HCT116 (cell line): ENCODE data around the gene TTC23L. TPM values are rescaled to one million over a fixed set of nuclear protein-coding genes. Genes with fewer than 3 reads are reported as not detected.

Experiments
- ATAC-seq: fragments of 200-7000 bp; cut with Tn5 transposase; 2 replicates; pipeline ENCODE4 v1.9.1; 2020; ENCODE audit warnings: mild to moderate bottlenecking, moderate library complexity
- BruUV-seq: library from RNA; stranded (reverse); fragments of 400-500 nt; replicated peaks from 2 replicates; lab custom pipeline; 2021; lab: Mats Ljungman, UMichigan
- CTCF ChIA-PET: fragments of 300-600 bp; sonication (Branson Sonifier 250); formaldehyde crosslinking; loops from one replicate; lab custom pipeline; 2021; ENCODE audit warnings: antibody characterized with exemption; lab: Charles Lee
- POLR2A ChIA-PET: fragments of 300-600, 350-600 bp; sonication (Branson Sonifier 250); formaldehyde crosslinking; loops from one replicate; lab custom pipeline; 2021; ENCODE audit warnings: antibody characterized with exemption; lab: Charles Lee
- RAD21 ChIA-PET, 2 experiments: fragments of 300-600 bp; sonication (Branson Sonifier 250); formaldehyde crosslinking; loops; one replicate each; lab custom pipeline; 2023; ENCODE audit warnings: low total read pairs in 2 of 2; ENCODE audit not compliant: uncharacterized antibody in 2 of 2, unreplicated experiment in 2 of 2, low non-redundant PET in 1 of 2; lab: Charles Lee
- DNase-seq: peaks from one replicate; pipeline ENCODE4 v3.0.0-alpha.2; 2010; ENCODE audit warnings: low read depth, low spot score
- H2AFZ ChIP-seq: fragments of 200-600 bp; shearing (Covaris generic), sonication (generic); 2 replicates; pipeline ENCODE4 v1.6.1; 2017; ENCODE audit warnings: low read depth, mixed run types, mixed read lengths, antibody characterized with exemption, low read length; ENCODE audit not compliant: poor library complexity, severe bottlenecking
- H3K27ac ChIP-seq: 2 replicates; pipeline ENCODE4 v1.5.1; 2012; ENCODE audit warnings: low read depth, low read length
- H3K27me3 ChIP-seq: fragments of 200-600 bp; sonication (generic); 2 replicates; pipeline ENCODE4 v1.6.1; 2016; ENCODE audit warnings: mixed run types, low read length, mixed read lengths; ENCODE audit not compliant: insufficient read depth
- H3K36me3 ChIP-seq, 2 experiments: fragments of 200-500 bp in 1 of 2; fragments of 200-600 bp in 1 of 2; sonication (Bioruptor generic) in 1 of 2; sonication (generic) in 1 of 2; 2 replicates each; pipeline versions ENCODE4 v1.5.1 to v1.6.1; 2014 to 2016; ENCODE audit warnings: low read length in 2 of 2, inconsistent platforms in 1 of 2, mixed read lengths in 1 of 2, mixed run types in 1 of 2; ENCODE audit not compliant: insufficient read depth in 2 of 2, control insufficient read depth in 1 of 2
- H3K4me1 ChIP-seq, 2 experiments: fragments of 200-600 bp in 1 of 2; sonication (generic) in 1 of 2; 2 replicates each; pipeline versions ENCODE4 v1.5.1 to v1.6.1; 2012 to 2017; ENCODE audit warnings: low read length in 2 of 2, inconsistent platforms in 1 of 2, mild to moderate bottlenecking in 1 of 2, mixed read lengths in 1 of 2, mixed run types in 1 of 2, moderate library complexity in 1 of 2; ENCODE audit not compliant: insufficient read depth in 2 of 2, control insufficient read depth in 1 of 2
- H3K4me2 ChIP-seq: fragments of 200-600 bp; sonication (generic); 2 replicates; pipeline ENCODE4 v1.6.1; 2017; ENCODE audit warnings: mixed run types, low read length, mixed read lengths
- H3K4me3 ChIP-seq, 2 experiments: fragments of 200-600 bp in 1 of 2; sonication (generic) in 1 of 2; replicated peaks in 1 of 2; 2 replicates each; pipeline ENCODE4 v1.5.1; 2011 to 2016; ENCODE audit warnings: low read length in 2 of 2, control low read depth in 1 of 2, low read depth in 1 of 2, mild to moderate bottlenecking in 1 of 2, mixed read lengths in 1 of 2, mixed run types in 1 of 2
- H3K79me2 ChIP-seq: fragments of 200-600 bp; sonication (generic); 2 replicates; pipeline ENCODE4 v1.6.1; 2017; ENCODE audit warnings: mild to moderate bottlenecking, mixed run types, low read length, moderate library complexity, mixed read lengths; ENCODE audit not compliant: insufficient read depth
- H3K9ac ChIP-seq: fragments of 200-600 bp; sonication (generic); 2 replicates; pipeline ENCODE4 v1.6.1; 2016; ENCODE audit warnings: low read length, mixed read lengths
- H3K9me2 ChIP-seq: fragments of 200-600 bp; sonication (generic), shearing (Covaris generic); 2 replicates; pipeline ENCODE4 v1.6.1; 2017; ENCODE audit warnings: mixed run types, mild to moderate bottlenecking, moderate library complexity; ENCODE audit not compliant: insufficient read depth
- H3K9me3 ChIP-seq, 2 experiments: fragments of 200-500 bp in 1 of 2; fragments of 200-600 bp in 1 of 2; sonication (Bioruptor generic) in 1 of 2; sonication (generic) in 1 of 2; 2 replicates each; pipeline ENCODE4 v1.6.1; 2014 to 2017; ENCODE audit warnings: low read length in 2 of 2, mixed read lengths in 2 of 2, inconsistent platforms in 1 of 2, low read depth in 1 of 2, mild to moderate bottlenecking in 1 of 2, mixed run types in 1 of 2, moderate library complexity in 1 of 2; ENCODE audit not compliant: control insufficient read depth in 1 of 2, insufficient read depth in 1 of 2
- H4K20me1 ChIP-seq: fragments of 200-600 bp; sonication (generic), shearing (Covaris generic); 2 replicates; pipeline ENCODE4 v1.6.1; 2017; ENCODE audit warnings: mixed run types, mild to moderate bottlenecking, moderate library complexity; ENCODE audit not compliant: insufficient read depth
- EGR1 ChIP-seq: IDR thresholded peaks from 2 replicates; pipeline ENCODE4 v1.6.1; 2012; ENCODE audit warnings: low read depth
- EZH2 ChIP-seq: fragments of 200-600 bp; sonication (generic); IDR thresholded peaks from 2 replicates; pipeline ENCODE4 v1.6.1; 2017; ENCODE audit warnings: antibody characterized with exemption, mixed run types
- FOSL1 ChIP-seq: IDR thresholded peaks from 2 replicates; pipeline ENCODE4 v1.6.1; 2012; ENCODE audit warnings: low read depth
- POLR2A ChIP-seq: IDR thresholded peaks from 2 replicates; pipeline ENCODE4 v1.7.0; 2011; ENCODE audit warnings: borderline replicate concordance; ENCODE audit not compliant: insufficient read depth, insufficient read length; ENCODE audit errors: extremely low read depth
- RAD21 ChIP-seq: IDR thresholded peaks from 2 replicates; pipeline ENCODE4 v1.6.1; 2012; ENCODE audit warnings: low read depth, mild to moderate bottlenecking
- ZFX ChIP-seq: fragments of 450-650 bp; IDR thresholded peaks from 2 replicates; pipeline ENCODE4 v1.6.1; 2017
- ZNF274 ChIP-seq: fragments of 200-500 bp; sonication (Bioruptor generic); IDR thresholded peaks from 2 replicates; pipeline ENCODE4 v1.6.1; 2014; ENCODE audit warnings: mild to moderate bottlenecking, low read depth, low read length, inconsistent platforms
- intact Hi-C: fragments of 100-400 bp; cut with micrococcal nuclease; formaldehyde crosslinking; loops from 2 replicates; pipeline ENCODE4 v1.10.0; 2022
- total RNA-seq: library from RNA; stranded (reverse); gene quantifications from one replicate; pipeline ENCODE4 v1.2.1, GENCODE V29; 2021; ENCODE audit not compliant: unreplicated experiment
- TF ChIP-seq, protein P1 (sequence below): IDR thresholded peaks from 2 replicates; pipeline ENCODE4 v1.6.1; 2012
- TF ChIP-seq, protein P2 (sequence below), 3 experiments: fragments of 200-600 bp in 1 of 3; sonication (generic) in 1 of 3; IDR thresholded peaks in 2 of 3; conservative IDR thresholded peaks in 1 of 3; 2 replicates each; pipeline ENCODE4 v1.5.1; 2012 to 2017; ENCODE audit warnings: low read depth in 2 of 3, low read length in 2 of 3, antibody characterized with exemption in 1 of 3, borderline replicate concordance in 1 of 3, control low read depth in 1 of 3, mild to moderate bottlenecking in 1 of 3, mixed read lengths in 1 of 3, mixed run types in 1 of 3, moderate library complexity in 1 of 3; ENCODE audit not compliant: insufficient read depth in 1 of 3

The TTC23L gene
- total RNA-seq, 1 experiment from 2014 or later, result 1.0 TPM

DNA sequence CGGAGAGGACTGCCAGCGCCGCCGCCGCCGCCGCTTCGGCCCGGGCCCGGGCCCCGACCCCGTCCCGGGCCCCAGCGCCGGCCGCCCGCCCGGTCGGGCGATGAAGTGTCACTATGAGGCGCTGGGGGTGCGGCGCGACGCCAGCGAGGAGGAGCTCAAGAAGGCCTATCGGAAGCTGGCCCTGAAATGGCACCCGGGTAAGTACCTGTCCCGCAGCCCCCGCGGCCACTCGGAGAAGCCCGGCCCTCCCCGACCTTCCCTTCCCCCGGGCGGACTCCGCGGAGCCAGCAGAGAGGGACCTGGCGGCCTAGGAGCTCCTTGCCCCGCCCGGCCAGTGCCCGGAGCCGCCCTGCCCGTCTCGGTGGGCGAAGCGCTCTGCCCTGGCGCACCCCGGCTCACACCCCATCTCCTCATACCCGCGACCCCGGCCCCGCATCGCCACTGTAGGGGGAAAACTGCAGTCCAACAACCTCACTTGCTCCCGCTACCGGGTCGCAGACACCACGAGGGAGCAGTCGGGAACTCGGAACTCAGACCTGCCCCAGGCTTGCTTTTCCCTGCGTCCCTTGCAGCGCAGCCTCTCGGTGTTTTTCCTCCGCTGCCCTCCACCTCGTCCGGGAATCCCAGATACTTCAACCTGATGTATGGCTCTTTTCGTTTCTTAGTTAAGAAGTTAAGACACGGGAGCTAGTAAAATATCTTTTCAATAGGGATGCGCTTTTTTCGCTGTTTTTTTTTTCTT is 90.9 kb downstream of the TTC23L start:
- Histone ChIP-seq H3K9ac (peak overlapping the region; percentile 92), H3K27me3 (no peaks in the 10 kb centered on the region), H3K36me3 (peaks cover 13 to 17% of the 10 kb centered on the region in 2 experiments), H3K79me2 (peaks cover 68% of the 10 kb centered on the region), H4K20me1 (peaks cover 7% of the 10 kb centered on the region), H2AFZ (no peak overlapping the region), H3K4me1 (peaks cover 15 to 24% of the 10 kb centered on the region in 2 experiments), H3K27ac (peak overlapping the region; percentile 88), H3K4me2 (peak overlapping the region; percentile 80), H3K4me3 (peak overlapping the region; percentile 90 to 93), H3K9me2 (no peaks in the 10 kb centered on the region), H3K9me3 (no peaks in the 10 kb centered on the region)
- ATAC-seq (peak; percentile 80), DNase-seq (peak; percentile 73)
- BruUV-seq, result no TSS peak
- RAD21 ChIA-PET, result interaction anchor here in 1 of 2 experiments (0.9 kb wide), 1 partner anchor 14 kb away, joined by 6 read pairs; the partner anchor contains the start of genes BRIX1 and RAD1
- intact Hi-C loops, result loop anchor here (1.0 to 10.0 kb wide), 2 partner anchors 15 to 1485 kb away; partner anchors contain the start of genes BRIX1, RAD1 and TARS1
- TF ChIP-seq POLR2A (no peak), EZH2 (no peak), RAD21 (no peak), ZNF274 (no peak), EGR1 (no peak), FOSL1 (no peak), ZFX (peak; percentile 68)
- TF ChIP-seq, protein P1, sequence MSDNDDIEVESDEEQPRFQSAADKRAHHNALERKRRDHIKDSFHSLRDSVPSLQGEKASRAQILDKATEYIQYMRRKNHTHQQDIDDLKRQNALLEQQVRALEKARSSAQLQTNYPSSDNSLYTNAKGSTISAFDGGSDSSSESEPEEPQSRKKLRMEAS, result no peak
- TF ChIP-seq, protein P2, sequence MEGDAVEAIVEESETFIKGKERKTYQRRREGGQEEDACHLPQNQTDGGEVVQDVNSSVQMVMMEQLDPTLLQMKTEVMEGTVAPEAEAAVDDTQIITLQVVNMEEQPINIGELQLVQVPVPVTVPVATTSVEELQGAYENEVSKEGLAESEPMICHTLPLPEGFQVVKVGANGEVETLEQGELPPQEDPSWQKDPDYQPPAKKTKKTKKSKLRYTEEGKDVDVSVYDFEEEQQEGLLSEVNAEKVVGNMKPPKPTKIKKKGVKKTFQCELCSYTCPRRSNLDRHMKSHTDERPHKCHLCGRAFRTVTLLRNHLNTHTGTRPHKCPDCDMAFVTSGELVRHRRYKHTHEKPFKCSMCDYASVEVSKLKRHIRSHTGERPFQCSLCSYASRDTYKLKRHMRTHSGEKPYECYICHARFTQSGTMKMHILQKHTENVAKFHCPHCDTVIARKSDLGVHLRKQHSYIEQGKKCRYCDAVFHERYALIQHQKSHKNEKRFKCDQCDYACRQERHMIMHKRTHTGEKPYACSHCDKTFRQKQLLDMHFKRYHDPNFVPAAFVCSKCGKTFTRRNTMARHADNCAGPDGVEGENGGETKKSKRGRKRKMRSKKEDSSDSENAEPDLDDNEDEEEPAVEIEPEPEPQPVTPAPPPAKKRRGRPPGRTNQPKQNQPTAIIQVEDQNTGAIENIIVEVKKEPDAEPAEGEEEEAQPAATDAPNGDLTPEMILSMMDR (IDR thresholded peaks at IDR 0.05 in 2 of 3, conservative IDR thresholded peaks at IDR 0.05 in 1 of 3; ENCODE audit: borderline replicate concordance in 1 of 3, insufficient read depth in 1 of 3, low read depth in 2 of 3, low read length in 2 of 3), result no peak
- CTCF ChIA-PET, result interaction anchor here (1.0 to 1.9 kb wide), 2 partner anchors 15 to 253 kb away, joined by 3 to 5 read pairs; partner anchors contain the start of genes BRIX1 and RAD1
- POLR2A ChIA-PET, result interaction anchor here (1.0 to 2.3 kb wide), 3 partner anchors 12 to 448 kb away, joined by 3 to 26 read pairs (median 4); partner anchors contain the start of genes BRIX1 and RAD1
